ENCODE measurements around the gene NXF2B.
"Not testable (repeated sequence)": the region's sequence is repeated elsewhere in the genome, so short reads cannot be mapped to it uniquely, and the experiment has no call there.

NXF2B gene
- 0 reads per million in 2 donors for total RNA-seq

GRCh38 chrX:102439908-102440307, at the start of gene NXF2B:
TSS of gene NXF2B (minus strand) at chrX:102440008. CDS start at chrX:102380036, 59,972 bp downstream.
- DNase-seq = not testable (repeated sequence)

GRCh38 chrX:102478765-102479164, 39.0 kb upstream of the NXF2B start:
- DNase-seq = not testable (repeated sequence)

GRCh38 chrX:102471762-102472220, 32.0 kb upstream of the NXF2B start, which contains the start of gene TCP11X2:
TSS of gene TCP11X2 (minus strand) at chrX:102471812.
- DNase-seq = not testable (repeated sequence)

GRCh38 chrX:102470215-102470614, 30.4 kb upstream of the NXF2B start:
- DNase-seq = not testable (repeated sequence)

GRCh38 chrX:102458615-102459014, 18.8 kb upstream of the NXF2B start:
- DNase-seq = not testable (repeated sequence)

GRCh38 chrX:102414493-102414892, 25.3 kb downstream of the NXF2B start:
- DNase-seq = not testable (repeated sequence)

GRCh38 chrX:102345916-102346315, 93.9 kb downstream of the NXF2B start:
- peak; percentile 23 to 50 (median 31) for DNase-seq

- no peak for DNase-seq
Measured at GRCh38 chrX:102341867-102342266, 97.9 kb downstream of the NXF2B start.

- peak in 3 of 5 experiments; percentile 10 to 31 (median 23) for DNase-seq
Measured at GRCh38 chrX:102339312-102340298, 100.2 kb downstream of the NXF2B start.

GRCh38 chrX:102338162-102338561, 101.6 kb downstream of the NXF2B start:
- DNase-seq = no peak

Data from T-helper 2 cell (primary cell).